ENCODE results near the gene C1orf52.
A peak's percentile ranks its signal among the peaks of the same experiment; 100 is the strongest.

The C1orf52 gene

DNA sequence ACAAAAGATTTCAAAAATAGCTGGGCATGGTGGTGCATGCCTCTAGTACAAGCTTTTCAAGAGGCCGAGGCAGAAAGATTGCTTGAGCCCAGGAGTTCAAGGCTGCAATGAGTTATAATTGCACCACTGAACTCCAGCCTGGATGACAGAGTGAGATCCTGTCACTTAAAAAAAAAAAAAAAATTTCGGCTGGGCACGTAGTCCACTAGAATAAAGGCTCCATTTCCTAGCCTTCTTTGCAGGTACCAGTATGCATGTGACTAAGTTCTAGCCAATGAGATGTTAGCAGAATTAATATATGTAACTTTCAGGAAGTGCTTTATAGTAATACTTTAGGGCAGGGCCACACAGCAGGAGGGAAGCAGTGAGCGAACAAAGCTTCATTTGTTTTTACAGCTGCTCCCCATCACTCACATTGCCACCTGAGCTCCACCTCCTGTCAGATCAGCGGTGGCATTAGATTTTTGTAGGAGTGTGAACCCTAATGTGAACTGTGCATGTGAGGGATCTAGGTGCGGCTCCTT, 29.8 kb downstream of the C1orf52 start:
- peak; percentile 1 to 7 for DNase-seq

DNA sequence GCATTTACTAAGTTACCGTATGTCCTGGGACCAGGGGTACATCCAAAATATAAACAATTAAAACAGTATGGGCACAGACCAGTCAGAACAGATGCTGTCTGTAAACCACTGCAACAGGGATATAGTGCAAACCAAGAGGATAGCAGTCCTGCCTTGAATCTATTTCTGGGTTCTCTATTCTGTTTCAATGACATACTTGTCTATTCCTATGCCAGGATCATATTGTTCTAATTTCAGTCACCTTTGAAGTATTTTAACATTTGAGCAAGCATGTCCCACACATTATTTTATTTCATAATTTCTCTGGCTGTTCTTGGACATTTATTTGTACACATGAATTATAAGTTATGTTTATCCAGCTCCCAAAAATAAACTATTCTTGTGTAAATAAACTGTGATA, 30.5 kb downstream of the C1orf52 start:
- no peak for DNase-seq

GRCh38 chr1:85225624-85226380, 33.7 kb downstream of the C1orf52 start:
- DNase-seq = no peak

- peak; percentile 73 to 86 for DNase-seq
These were observed 34.5 kb downstream of the C1orf52 start for GRCh38 chr1:85224734-85225623.

GRCh38 chr1:85224295-85224694, 35.2 kb downstream of the C1orf52 start:
- no peak for DNase-seq

DNA sequence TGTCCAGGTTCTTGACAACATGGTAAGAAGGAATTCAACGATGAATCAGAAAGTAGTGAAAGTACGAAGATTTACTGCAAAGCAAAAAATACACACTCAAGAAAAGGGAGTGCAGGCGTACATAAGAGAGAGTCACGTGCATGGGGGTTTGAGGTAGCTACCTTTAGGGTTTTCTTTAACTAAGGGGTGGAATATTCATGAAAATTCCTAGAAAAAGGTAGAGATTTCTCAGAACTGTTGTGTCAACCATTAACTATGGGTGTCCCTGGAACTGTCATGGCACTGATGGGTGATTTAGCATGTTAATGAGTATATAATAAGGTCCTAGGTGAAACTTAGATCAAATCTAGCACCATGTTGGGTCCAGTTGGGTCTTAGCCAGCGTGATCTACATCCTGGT, 36.1 kb downstream of the C1orf52 start:
- no peak for DNase-seq

DNA sequence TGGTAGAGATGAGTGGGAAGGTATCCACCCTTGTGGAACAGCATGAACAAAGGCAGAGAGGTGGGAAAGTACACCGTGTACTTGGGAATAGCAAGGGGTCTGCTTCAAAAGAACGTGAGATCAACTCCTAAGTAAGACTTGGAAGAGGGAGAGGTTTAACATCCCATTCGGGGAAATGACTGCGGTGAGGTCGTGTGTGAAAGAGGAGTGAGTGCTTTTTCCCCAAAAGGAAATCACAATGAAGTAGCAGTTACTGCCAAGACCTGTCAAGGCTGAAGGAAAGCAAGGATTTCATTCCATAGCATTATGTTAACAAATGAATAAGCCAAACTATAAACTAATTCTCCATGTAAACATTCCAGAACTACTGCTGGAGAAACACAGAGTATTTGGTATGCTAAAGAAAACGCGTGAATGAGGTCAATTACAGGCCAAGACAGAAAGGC, 38.7 kb downstream of the C1orf52 start:
- no peak for DNase-seq

DNA sequence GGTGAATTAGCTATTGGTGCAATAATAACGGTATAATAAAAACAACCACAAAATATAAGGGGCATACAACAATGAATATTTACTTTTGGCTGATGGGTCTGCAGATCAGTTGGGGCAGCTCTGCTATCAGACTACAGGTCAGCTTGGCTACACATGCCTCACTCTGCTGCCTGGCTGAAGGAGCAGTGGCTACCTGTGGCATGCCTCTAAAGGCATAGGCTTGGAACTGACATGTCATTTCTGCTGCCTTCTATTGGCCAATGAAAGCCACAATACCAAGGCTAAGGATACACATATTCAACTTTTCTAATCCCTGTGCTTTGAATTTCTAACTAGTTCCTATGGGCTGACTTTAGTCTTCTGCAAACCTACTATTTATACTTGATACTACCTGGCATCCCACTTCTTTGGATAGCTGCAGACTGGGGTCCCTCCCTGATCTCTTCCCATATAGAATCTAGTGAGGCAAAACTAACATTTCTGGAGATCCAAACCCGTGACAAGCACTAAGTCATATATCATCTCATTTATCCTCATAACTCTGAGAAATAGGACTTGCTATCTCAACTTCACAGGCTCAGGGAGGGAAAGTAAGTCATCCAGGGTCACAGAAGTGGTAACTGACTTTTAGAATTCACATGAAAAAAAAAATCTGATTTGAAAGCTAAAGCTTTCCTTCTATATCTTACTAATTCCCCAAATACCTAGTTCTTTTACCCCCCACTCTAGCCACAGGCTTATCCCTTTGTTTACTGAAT, 39.4 kb downstream of the C1orf52 start:
- DNase-seq = no peak

GRCh38 chr1:85216697-85217096, 42.8 kb downstream of the C1orf52 start:
- DNase-seq = no peak

DNA sequence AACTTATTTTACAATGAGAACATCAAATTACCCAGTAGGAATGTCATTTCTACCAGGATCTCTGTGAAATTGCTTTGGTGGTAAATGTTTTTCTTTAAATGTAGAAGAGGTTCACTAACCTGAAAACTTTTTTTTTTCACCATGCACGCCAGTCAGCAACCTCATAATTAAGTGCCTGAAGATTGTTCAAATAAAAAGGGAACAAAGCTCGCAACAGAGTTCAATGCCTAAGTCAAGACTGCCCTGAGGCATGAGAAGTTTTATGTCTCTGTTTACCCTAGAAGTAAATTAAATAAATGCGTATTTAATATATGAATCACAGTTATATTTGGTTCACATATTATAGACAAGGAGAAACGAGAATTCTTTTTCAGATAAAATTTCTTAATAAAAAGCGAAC, 44.8 kb downstream of the C1orf52 start:
- DNase-seq = no peak

DNA sequence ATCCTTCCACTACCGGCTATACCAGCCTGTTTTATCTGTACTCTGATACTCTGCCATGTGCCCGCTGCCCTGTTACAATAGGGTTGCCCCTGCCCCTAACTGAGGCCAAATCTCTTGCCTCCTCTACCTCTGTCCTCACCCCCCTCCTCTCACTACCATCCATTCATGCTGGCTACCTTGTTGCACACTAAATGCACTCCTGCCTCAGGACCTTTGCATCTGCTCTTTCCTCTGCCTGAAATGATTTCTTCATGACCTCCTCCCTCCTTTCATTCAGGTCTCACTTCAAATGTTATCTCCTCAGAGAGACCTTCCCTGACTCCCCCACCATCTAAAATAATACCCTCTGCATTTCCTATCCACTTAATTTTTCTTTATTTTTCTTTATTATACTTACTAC, 51.0 kb downstream of the C1orf52 start:
- no peak for DNase-seq

- no peak for DNase-seq
These were observed 55.8 kb downstream of the C1orf52 start for GRCh38 chr1:85203573-85204171.

DNA sequence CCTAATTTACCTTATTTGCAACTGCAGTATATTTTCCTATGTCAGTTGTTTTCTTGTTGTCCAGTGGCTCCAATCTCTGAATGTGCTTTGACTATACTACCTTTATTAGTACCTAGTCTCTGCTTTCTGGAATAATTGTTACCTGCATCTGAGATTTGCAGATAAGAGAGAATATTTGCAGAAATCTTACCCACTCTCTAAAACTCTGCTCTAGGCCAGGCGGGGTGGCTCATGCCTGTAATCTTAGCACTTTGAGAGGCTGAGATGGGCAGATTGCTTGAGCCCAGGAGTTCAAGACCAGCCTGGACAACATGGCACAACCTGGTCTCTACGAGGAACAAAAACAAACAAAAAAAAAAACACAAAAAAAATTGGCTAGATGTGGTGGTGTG, 56.6 kb downstream of the C1orf52 start:
- DNase-seq = no peak

GRCh38 chr1:85202092-85202863, 57.2 kb downstream of the C1orf52 start:
- DNase-seq = no peak

GRCh38 chr1:85201340-85202091, 57.9 kb downstream of the C1orf52 start:
- DNase-seq = peak in 1 of 2 experiments; percentile 71

GRCh38 chr1:85200463-85201339, 58.8 kb downstream of the C1orf52 start, which contains the start of gene SYDE2:
SYDE2 (minus strand) TSS chr1:85201016; CDS start chr1:85200996, 20 bp downstream.
- peak; percentile 27 to 84 for DNase-seq
